ENCODE data around the gene NUMBL. TPM values are rescaled to one million over a fixed set of nuclear protein-coding genes. Genes with fewer than 3 reads are reported as not detected.

NUMBL gene
- total RNA-seq, 4 donors from 2014 or later: 5.5 to 16.7 (median 14.1) TPM

DNA sequence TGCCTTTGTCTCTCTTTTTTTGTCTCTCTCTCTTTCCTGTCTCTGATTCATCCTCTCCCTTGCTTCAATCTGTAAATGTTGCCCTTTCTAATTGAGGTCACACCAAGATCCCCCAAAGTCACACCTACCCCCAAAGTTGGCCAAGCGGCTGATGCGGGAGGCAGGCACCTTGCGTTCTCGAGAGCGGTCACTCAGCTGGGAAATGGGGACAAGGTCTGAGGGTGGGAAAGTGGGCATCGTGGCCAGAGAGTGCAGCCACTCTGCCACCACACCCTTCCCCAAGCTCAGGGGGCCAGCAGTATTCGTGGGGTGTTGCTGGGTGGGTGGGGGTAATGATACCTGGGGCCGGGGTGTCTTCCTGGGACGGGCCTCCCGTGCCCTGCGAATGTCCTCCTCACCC is 23.5 kb upstream of the NUMBL start:
- no peaks in the 10 kb centered on the region for H3K9me3 ChIP-seq
- DNase-seq (no peak), ATAC-seq (no peak)
- peaks cover 0 to 38% of the 10 kb centered on the region in 2 donors for H3K36me3 ChIP-seq
- peaks cover 15 to 21% of the 10 kb centered on the region in 2 donors for H3K4me1 ChIP-seq
- peak overlapping the region; percentile 89 to 98 (median 92) for H3K27ac ChIP-seq
- H3K27me3 ChIP-seq: no peaks in the 10 kb centered on the region
- intact Hi-C loops (cut with DNase I; ENCODE audit: low total_unique reads): loop anchor here (2.0 to 10.0 kb wide), 2 partner anchors 51 to 269 kb away; partner anchors contain the start of gene SERTAD3
- no peak for TF ChIP-seq POLR2A (IDR thresholded peaks at IDR 0.05)
- TF ChIP-seq, protein P1, sequence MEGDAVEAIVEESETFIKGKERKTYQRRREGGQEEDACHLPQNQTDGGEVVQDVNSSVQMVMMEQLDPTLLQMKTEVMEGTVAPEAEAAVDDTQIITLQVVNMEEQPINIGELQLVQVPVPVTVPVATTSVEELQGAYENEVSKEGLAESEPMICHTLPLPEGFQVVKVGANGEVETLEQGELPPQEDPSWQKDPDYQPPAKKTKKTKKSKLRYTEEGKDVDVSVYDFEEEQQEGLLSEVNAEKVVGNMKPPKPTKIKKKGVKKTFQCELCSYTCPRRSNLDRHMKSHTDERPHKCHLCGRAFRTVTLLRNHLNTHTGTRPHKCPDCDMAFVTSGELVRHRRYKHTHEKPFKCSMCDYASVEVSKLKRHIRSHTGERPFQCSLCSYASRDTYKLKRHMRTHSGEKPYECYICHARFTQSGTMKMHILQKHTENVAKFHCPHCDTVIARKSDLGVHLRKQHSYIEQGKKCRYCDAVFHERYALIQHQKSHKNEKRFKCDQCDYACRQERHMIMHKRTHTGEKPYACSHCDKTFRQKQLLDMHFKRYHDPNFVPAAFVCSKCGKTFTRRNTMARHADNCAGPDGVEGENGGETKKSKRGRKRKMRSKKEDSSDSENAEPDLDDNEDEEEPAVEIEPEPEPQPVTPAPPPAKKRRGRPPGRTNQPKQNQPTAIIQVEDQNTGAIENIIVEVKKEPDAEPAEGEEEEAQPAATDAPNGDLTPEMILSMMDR (IDR thresholded peaks at IDR 0.05 in 4 of 5, conservative IDR thresholded peaks at IDR 0.05 in 1 of 5): no peak
- H3K4me3 ChIP-seq: no peak overlapping the region
- in situ Hi-C loops (cut with MboI; ENCODE audit: low sequenced_read_pairs in 4 of 4): no loop called here

DNA sequence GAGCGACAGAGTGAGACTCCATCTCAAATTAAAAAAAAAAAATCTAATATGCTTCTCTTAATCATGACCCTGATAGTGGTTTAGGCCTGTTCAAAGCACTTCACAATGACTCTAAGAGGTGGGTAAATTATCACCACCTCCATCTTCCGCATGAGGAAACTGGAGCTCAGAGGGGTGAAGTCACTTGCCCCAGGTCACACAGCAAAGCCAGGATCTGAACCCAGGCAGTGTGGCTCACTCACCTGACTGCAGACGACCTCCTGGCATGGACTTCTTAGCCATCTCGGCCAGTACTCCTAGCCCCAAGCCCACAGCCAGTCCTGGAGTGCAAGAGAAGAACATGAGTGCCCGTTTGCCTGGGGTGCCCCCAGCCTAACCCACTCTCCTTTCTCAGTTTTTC is 19.4 kb upstream of the NUMBL start:
- ATAC-seq: no peak
- in situ Hi-C loops (cut with MboI; ENCODE audit: low sequenced_read_pairs in 4 of 4): no loop called here
- Histone ChIP-seq H3K4me1 (peaks cover 4 to 5% of the 10 kb centered on the region in 2 donors), H3K4me3 (no peak overlapping the region), H3K9me3 (no peaks in the 10 kb centered on the region), H3K27ac (no peak overlapping the region), H3K27me3 (no peaks in the 10 kb centered on the region), H3K36me3 (peaks cover 0 to 56% of the 10 kb centered on the region in 2 donors)
- no peak for DNase-seq
- intact Hi-C loops (cut with DNase I; ENCODE audit: low total_unique reads): loop anchor here (10.0 kb wide), 1 partner anchor 265 kb away; the partner anchor contains the start of gene SERTAD3
- no peak for TF ChIP-seq POLR2A (IDR thresholded peaks at IDR 0.05)
- TF ChIP-seq, protein P1 (IDR thresholded peaks at IDR 0.05 in 4 of 5, conservative IDR thresholded peaks at IDR 0.05 in 1 of 5): no peak

DNA sequence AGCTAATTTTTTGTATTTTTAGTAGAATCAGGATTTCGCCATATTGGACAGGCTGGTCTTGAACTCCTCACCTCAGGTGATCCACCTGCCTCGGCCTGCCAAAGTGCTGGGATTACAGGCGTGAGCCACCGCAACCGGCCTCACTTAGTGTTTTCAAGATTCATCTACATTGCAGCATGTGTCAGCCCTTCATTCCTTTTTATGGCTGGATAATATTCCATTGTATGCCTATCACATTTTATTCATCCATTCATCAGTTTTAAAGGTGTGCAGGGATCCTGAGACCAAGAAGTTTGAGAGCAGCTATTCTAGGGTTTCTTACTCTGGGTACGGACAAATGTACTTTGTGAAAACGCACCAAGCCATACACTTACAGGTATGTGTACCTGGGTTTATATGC is 17.2 kb upstream of the NUMBL start:
- in situ Hi-C loops (cut with MboI; ENCODE audit: low sequenced_read_pairs in 4 of 4): no loop called here
- intact Hi-C loops (cut with DNase I; ENCODE audit: low total_unique reads): no loop called here
- H3K27me3 ChIP-seq: no peaks in the 10 kb centered on the region
- no peak for TF ChIP-seq POLR2A (IDR thresholded peaks at IDR 0.05)
- TF ChIP-seq, protein P1 (IDR thresholded peaks at IDR 0.05 in 4 of 5, conservative IDR thresholded peaks at IDR 0.05 in 1 of 5): no peak
- H3K4me1 ChIP-seq: no peaks in the 10 kb centered on the region
- no peak overlapping the region for H3K4me3 ChIP-seq
- no peak for DNase-seq
- peaks cover 0 to 57% of the 10 kb centered on the region in 2 donors for H3K36me3 ChIP-seq
- ATAC-seq: no peak
- H3K27ac ChIP-seq: peak overlapping the region in 1 of 4 donors; percentile 45
- H3K9me3 ChIP-seq: no peaks in the 10 kb centered on the region

DNA sequence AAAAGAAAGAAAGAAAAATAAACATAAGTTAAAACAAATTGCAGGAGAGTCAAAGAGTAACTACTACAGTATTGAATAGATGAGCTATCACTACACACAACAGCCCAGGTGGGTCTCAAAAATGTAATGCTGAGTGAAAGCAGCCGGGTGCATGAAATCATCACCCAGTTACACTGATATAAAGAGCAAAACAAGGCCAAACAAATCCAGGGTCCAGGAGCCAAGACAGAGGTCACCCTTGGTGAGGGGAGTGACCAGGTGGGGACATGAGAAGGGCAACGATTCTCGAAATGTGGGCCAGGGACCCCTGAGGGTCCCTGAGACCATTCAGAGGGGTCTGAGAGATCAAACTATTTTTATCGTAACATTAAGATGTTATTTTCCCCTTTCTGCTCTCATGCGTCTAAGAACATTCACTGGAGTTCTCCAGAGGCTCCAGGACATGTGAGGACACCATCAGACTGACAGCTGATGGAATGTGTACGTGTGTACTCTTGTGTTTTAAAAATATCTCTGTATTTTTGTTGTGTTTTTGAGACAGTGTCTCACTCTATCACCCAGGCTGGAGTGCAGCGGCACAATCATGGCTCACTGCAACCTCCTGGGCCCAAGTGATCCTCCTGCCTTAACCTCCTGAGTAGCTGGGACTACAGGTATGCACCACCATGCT is 15.6 kb upstream of the NUMBL start:
- H3K27me3 ChIP-seq: no peaks in the 10 kb centered on the region
- H3K9me3 ChIP-seq: no peaks in the 10 kb centered on the region
- H3K4me1 ChIP-seq: no peaks in the 10 kb centered on the region
- in situ Hi-C loops (cut with MboI; ENCODE audit: low sequenced_read_pairs in 4 of 4) (no loop called here), intact Hi-C loops (cut with DNase I; ENCODE audit: low total_unique reads) (no loop called here)
- DNase-seq (no peak), ATAC-seq (no peak)
- no peak overlapping the region for H3K4me3 ChIP-seq
- peaks cover 0 to 56% of the 10 kb centered on the region in 2 donors for H3K36me3 ChIP-seq
- peak overlapping the region; percentile 18 to 67 (median 44) for H3K27ac ChIP-seq
- no peak for TF ChIP-seq POLR2A (IDR thresholded peaks at IDR 0.05)
- TF ChIP-seq, protein P1 (IDR thresholded peaks at IDR 0.05 in 4 of 5, conservative IDR thresholded peaks at IDR 0.05 in 1 of 5): no peak

Data from gastrocnemius medialis (tissue), 4 donors.